Activated T-helper 17 cell treated with anti-CD3 and anti-CD28 coated beads, Interleukin-2, amount 50 U/mL, for 72 hours (primary cell): Measurements from ENCODE around the gene PPP6R2. TPM values are rescaled to one million over a fixed set of nuclear protein-coding genes. Genes with fewer than 3 reads are reported as not detected.
A peak's percentile ranks its signal among the peaks of the same experiment; 100 is the strongest.

Source experiments
- ATAC-seq: fragments of 150-1000 bp; cut with Tn5 transposase; replicated peaks from 2 replicates; pipeline ENCODE4 v1.10.0; 2021; ENCODE audit warnings: mild to moderate bottlenecking, moderate library complexity
- H3K27ac Mint-ChIP-seq: one replicate; pipeline ENCODE4 v1.8.0; 2022; ENCODE audit warnings: mixed read lengths
- H3K27me3 Mint-ChIP-seq: one replicate; pipeline ENCODE4 v1.8.0; 2022; ENCODE audit warnings: mixed read lengths
- H3K36me3 Mint-ChIP-seq: one replicate; pipeline ENCODE4 v1.8.0; 2022; ENCODE audit warnings: low read depth, mild to moderate bottlenecking, mixed read lengths
- H3K4me1 Mint-ChIP-seq: one replicate; pipeline ENCODE4 v1.8.0; 2022; ENCODE audit warnings: mixed read lengths
- H3K4me3 Mint-ChIP-seq: one replicate; pipeline ENCODE4 v1.8.0; 2022; ENCODE audit warnings: mild to moderate bottlenecking, mixed read lengths
- H3K9me3 Mint-ChIP-seq: one replicate; pipeline ENCODE4 v1.8.0; 2022; ENCODE audit warnings: mixed read lengths
- total RNA-seq, 2 donors: library from RNA; stranded (reverse); gene quantifications; one replicate each; pipeline ENCODE4 v1.2.3, GENCODE V29; 2022

Gene PPP6R2
- total RNA-seq, 2 donors from 2014 or later, result 45.6 to 46.6 TPM

DNA sequence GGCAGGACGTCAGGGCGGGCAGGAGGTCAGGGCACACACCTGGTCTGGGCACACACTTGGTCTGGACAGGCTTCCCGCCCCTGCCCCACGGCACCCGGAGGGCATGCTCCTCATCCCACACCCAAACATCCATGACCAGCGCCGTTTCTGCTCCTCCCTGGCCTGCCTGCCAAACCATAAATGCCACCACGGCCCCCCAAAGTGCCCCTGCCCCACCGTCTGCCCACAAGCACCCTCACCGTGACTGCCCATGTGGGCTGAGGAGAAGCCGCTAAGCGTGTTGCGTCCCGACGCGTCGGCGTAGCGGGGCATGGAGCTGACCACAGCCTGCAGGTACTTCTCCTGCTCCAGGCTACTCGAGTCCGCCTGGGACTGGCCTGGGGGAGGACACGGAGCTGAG, 115.9 kb downstream of the PPP6R2 start:
- Mint-ChIP-seq H3K4me3 (no peak overlapping the region), H3K36me3 (peaks cover 78% of the 10 kb centered on the region), H3K27ac (no peak overlapping the region), H3K4me1 (no peaks in the 10 kb centered on the region), H3K9me3 (no peaks in the 10 kb centered on the region), H3K27me3 (no peaks in the 10 kb centered on the region)
- ATAC-seq, result no peak

DNA sequence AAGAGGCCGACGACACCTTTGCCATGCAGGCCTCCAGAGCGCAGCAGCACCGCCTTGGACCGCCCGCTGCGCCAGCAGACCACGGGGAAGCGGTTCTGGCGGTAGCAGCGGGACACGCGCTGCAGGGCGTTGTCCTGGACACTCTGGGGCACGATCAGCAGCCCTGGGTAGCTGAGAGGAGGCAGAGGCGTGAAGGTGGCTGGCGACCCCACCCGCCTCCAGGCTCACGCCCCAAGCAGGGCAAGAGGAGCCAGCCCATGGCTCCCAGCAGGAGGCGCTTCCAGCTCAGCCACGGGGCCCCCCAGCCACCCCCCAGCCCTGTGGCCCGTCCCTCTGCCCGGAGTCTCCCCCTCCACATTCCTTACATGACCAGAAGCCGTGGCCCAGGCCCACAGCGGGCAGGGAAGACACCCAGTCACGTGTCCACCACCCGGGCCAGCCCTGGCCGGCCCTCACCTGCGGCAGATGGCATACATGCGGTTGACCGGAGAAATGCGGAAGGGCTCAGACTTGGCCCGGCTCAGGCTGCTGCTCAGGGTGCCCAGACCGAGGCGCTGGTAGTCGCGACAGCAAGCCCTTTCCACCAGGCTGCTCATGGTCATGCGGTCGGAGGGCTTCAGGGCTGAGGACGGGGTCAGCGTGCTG, 116.5 kb downstream of the PPP6R2 start:
- Mint-ChIP-seq H3K4me1 (no peaks in the 10 kb centered on the region), H3K4me3 (no peak overlapping the region), H3K27me3 (no peaks in the 10 kb centered on the region), H3K27ac (no peak overlapping the region), H3K9me3 (no peaks in the 10 kb centered on the region), H3K36me3 (peaks cover 81% of the 10 kb centered on the region)
- ATAC-seq, result no peak

DNA sequence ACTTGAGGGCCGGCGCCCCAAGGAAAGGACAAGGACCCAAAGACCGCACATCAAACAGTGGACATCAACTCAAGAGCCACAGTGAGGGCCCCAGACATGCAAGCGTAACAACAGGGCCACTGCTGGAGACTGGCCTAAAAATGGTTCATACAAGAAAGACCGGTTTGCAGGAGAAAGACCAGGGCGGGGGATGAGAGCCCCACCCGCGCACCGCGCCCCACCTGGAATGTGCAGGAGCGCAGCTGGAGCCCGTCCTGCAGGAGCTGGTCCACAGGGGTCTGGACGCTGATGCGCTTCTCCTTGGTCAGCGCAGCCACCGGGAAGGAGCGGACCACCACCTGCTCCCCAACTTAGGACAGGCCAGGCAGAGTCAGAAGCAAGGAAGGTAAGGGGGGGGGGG, 117.8 kb downstream of the PPP6R2 start:
- no peak overlapping the region for H3K4me3 Mint-ChIP-seq
- H3K27me3 Mint-ChIP-seq, result no peaks in the 10 kb centered on the region
- H3K36me3 Mint-ChIP-seq, result peaks cover 79% of the 10 kb centered on the region
- H3K27ac Mint-ChIP-seq, result no peak overlapping the region
- H3K4me1 Mint-ChIP-seq, result no peaks in the 10 kb centered on the region
- ATAC-seq, result no peak
- H3K9me3 Mint-ChIP-seq, result no peaks in the 10 kb centered on the region

DNA sequence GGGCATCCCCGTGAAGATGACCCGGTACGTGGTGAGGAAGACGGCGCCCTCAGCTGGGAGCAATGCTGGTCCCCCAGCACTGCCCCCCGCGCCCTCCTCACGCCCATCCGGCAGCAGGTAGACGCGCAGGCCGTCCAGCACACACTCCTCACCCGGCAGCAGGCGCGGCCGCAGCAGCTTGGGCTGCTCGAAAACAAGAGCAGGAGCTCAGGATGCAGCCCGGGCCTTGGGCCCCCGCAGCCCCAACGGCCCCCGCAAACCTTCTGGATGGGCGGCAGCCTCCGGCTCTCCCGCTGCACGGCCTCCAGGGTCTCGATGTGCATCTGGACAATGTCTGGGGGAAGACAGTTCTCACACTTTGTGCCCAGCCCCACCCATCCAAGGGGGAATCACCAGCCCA, 118.4 kb downstream of the PPP6R2 start:
- ATAC-seq, result no peak
- no peak overlapping the region for H3K4me3 Mint-ChIP-seq
- peaks cover 82% of the 10 kb centered on the region for H3K36me3 Mint-ChIP-seq
- no peaks in the 10 kb centered on the region for H3K9me3 Mint-ChIP-seq
- H3K27me3 Mint-ChIP-seq, result no peaks in the 10 kb centered on the region
- H3K27ac Mint-ChIP-seq, result no peak overlapping the region
- no peaks in the 10 kb centered on the region for H3K4me1 Mint-ChIP-seq

DNA sequence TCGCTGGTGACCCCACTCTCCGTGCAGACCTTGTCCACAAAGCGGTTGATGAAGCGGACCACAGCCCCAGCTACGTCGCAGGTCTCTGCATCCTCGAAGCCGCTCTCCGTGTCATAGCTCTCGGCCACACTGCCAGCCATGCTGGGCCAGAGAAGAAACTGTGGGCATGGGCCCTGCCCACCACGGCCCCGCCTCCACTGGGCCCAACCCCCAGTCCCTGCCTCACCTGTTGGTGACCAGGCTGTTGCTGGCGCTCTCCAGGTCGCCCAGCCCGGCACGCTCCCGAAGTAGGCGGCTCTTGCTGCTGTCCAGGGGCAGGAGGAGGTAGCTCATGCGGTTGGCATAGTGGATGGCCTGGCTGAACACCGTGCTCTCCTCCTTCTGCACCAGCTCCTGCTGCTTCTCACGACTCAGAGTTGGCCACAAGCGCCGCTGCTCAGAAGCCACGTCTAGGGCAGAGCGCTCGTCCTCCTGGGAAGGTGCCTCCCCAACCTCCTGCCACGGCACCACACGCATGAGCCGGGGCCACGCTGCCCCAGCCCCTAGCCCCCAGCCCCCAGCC, 118.9 kb downstream of the PPP6R2 start:
- ATAC-seq, result no peak
- H3K27me3 Mint-ChIP-seq, result no peaks in the 10 kb centered on the region
- H3K27ac Mint-ChIP-seq, result no peak overlapping the region
- no peaks in the 10 kb centered on the region for H3K4me1 Mint-ChIP-seq
- peaks cover 82% of the 10 kb centered on the region for H3K36me3 Mint-ChIP-seq
- H3K9me3 Mint-ChIP-seq, result no peaks in the 10 kb centered on the region
- no peak overlapping the region for H3K4me3 Mint-ChIP-seq

DNA sequence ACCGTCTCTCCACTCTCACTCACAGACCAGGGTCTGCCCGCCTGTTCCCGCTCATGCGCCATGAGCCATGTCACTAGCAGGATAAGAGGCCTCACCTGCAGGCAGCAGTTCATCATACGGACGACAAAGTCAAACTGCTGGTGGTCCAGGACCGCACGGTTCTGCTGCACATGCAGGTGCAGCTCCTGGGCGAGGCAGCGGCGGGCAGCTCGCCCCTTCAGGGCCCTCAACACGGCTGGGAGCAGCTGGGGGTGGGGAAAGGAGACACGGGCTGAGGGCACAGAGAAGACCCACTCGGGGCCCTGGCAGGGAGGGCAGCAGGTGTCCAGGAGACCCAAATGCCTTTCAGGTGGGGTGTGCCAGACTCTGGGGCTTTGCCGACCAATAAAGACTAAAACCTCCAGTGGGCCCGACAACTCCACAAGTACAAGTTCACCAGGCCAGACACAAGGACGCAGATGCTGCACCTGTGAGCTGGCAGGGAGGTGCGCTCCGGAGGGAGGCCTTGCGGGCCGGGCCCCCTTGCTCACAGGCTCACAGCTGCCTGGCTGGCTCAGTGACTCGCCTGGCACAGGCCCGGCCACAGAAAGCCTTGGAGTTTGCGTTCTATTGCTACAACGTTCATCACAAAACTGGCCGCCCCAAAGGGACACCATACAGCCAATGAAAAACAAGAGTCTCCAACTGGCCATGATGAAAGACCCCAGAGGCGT, 120.2 kb downstream of the PPP6R2 start:
- H3K4me1 Mint-ChIP-seq, result no peaks in the 10 kb centered on the region

DNA sequence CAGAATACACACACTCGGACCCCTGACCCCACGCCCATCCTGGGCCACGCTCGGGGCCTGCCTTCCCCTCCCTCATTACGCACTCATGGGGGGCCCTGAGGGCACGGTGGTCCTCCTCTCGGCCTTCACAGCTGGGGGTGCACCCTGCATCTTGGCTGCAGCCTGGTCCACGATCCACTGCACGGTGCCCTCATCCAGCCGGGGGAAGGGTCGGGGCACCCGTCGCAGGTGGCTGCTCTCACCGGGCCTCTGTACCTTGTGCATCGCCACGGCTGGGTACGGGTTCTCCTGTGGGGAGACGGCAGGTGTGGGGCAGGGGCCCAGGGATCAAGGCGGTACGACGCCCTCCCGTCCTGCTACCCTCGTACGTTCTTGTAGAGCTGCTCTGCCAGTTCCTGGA, 121.3 kb downstream of the PPP6R2 start:
- H3K4me3 Mint-ChIP-seq, result no peak overlapping the region
- no peaks in the 10 kb centered on the region for H3K9me3 Mint-ChIP-seq
- no peaks in the 10 kb centered on the region for H3K4me1 Mint-ChIP-seq
- H3K27ac Mint-ChIP-seq, result no peak overlapping the region
- H3K36me3 Mint-ChIP-seq, result peaks cover 68% of the 10 kb centered on the region
- no peak for ATAC-seq
- no peaks in the 10 kb centered on the region for H3K27me3 Mint-ChIP-seq

More for the DNA sequence above, 120.2 kb downstream of the PPP6R2 start:
- H3K9me3 Mint-ChIP-seq, result no peaks in the 10 kb centered on the region
- no peak for ATAC-seq
- H3K36me3 Mint-ChIP-seq, result peaks cover 73% of the 10 kb centered on the region
- H3K4me3 Mint-ChIP-seq, result no peak overlapping the region
- no peak overlapping the region for H3K27ac Mint-ChIP-seq
- H3K27me3 Mint-ChIP-seq, result no peaks in the 10 kb centered on the region

DNA sequence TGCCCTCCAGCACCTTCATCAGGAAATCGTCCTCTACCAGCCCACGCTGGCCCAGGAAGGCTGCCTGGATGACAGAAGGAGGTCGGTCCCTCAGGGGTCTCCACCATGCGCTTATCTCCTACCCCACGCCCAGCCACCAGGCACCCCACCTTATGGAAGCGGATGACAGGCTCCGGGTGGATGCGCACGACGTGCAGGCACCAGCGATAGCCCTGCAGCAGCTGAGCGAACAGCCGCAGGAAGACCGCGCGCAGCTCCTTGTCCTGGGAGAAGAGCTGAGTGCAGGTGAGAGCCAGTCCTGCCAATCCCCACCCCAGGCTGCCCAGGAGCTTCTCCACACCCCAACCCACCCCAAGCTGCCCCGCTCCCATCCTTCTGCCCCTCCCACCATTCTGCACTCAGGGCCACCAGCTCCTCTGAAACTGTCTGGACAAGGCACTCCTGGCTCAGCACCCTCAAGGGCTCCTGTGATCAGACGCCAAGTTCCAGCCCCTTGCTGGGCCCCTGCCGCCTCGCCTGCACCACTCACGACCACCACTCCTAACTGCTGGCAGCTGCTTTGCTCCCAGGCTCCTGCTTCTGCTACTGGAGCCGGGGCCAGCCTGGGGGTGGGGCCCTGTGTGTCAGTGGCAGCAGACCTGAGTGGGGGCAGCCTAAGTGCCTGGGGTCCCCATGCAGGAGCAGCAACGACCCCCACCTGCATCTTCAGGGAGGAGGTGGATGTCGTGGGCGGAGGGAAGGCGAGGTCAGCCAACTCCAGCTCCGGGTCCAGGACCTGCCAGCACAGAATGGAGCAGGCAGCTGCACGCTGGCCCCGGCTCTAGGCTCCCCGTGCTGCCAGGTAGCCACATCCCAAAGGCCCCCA, 122.2 kb downstream of the PPP6R2 start:
- no peak for ATAC-seq
- H3K4me3 Mint-ChIP-seq, result no peak overlapping the region
- peaks cover 64% of the 10 kb centered on the region for H3K36me3 Mint-ChIP-seq
- no peaks in the 10 kb centered on the region for H3K9me3 Mint-ChIP-seq
- H3K4me1 Mint-ChIP-seq, result peaks cover 2% of the 10 kb centered on the region
- no peaks in the 10 kb centered on the region for H3K27me3 Mint-ChIP-seq
- H3K27ac Mint-ChIP-seq, result no peak overlapping the region

DNA sequence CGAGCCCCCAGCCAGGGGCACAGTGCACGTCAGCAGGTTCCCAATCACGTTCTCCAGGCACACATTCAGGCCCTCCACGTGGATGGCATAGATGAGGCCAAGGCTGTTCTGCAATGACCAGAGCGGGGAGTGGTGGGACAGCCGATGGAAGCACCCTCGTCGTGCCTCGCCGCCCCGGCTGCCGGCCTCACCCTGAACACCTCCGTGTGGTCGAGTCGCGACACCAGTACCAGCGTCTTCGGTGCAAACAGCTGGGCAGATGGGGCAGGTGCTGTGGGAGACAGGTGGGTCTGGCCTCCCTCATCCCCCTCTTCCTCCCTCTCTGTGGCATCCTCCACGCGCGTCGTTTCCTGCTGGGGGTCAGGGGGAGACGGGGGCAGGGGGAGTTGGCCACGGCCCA, 124.2 kb downstream of the PPP6R2 start:
- H3K27ac Mint-ChIP-seq, result no peak overlapping the region
- no peak overlapping the region for H3K4me3 Mint-ChIP-seq
- H3K4me1 Mint-ChIP-seq, result peaks cover 11% of the 10 kb centered on the region
- H3K9me3 Mint-ChIP-seq, result no peaks in the 10 kb centered on the region
- H3K36me3 Mint-ChIP-seq, result peaks cover 46% of the 10 kb centered on the region
- ATAC-seq, result no peak
- H3K27me3 Mint-ChIP-seq, result no peaks in the 10 kb centered on the region

DNA sequence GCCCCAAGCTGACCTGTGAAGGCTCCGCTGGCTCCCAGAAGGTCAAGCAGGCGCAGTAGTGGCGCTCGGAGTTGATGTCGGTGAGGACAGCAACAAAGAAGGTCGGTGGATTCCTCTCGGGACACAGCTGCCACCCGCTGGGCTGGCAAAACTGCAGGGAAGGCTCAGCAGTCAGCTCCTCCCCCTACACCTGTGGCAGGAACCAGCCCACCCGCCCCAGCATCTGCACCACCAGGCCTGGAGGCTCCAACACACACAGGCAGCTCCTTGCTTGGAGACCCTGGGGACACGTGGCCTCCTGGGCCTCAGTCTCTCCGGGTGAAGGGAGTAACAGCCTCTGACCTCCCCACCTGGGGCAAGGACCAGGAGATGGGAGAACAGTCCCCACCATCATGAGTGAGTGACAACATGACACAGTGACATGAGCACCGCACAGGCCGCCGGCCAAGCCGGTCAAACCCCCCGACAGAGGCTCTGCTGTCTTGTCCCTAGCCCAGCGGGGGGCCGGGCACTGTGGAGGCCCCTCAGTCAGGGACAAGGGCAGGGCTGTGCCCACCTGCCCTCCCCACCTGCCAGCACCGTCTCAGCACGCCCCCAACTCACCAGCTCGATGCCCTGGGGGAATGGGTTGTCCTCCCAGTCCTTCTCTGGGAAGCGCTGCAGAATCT, 124.8 kb downstream of the PPP6R2 start:
- Mint-ChIP-seq H3K36me3 (peaks cover 44% of the 10 kb centered on the region), H3K4me3 (no peak overlapping the region), H3K27ac (peak overlapping the region; percentile 92), H3K4me1 (peaks cover 14% of the 10 kb centered on the region), H3K27me3 (no peaks in the 10 kb centered on the region), H3K9me3 (no peaks in the 10 kb centered on the region)
- no peak for ATAC-seq

DNA sequence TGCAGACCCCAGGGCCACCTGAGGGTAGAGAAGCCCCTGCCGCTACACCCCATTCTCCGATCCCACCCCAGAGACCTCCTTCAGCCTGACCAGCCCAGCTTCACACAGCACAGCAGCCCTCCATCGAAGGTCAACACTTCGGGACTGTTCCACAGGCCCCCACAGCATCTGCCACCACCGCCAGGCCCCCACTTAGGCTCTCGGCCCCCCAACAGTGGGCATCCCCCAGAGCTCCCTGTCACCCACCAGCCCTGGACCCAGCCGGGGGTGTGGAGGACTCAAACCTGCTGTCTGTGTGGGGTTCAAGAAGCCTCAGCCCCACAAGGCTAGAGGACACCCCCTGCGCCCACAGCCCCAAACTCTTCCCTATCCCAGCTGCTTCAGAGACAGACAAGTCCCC, 125.5 kb downstream of the PPP6R2 start:
- Mint-ChIP-seq H3K27me3 (no peaks in the 10 kb centered on the region), H3K9me3 (no peaks in the 10 kb centered on the region), H3K36me3 (peaks cover 42% of the 10 kb centered on the region), H3K27ac (peak overlapping the region; percentile 92), H3K4me1 (peaks cover 21% of the 10 kb centered on the region), H3K4me3 (peak overlapping the region; percentile 86)
- ATAC-seq, result no peak

DNA sequence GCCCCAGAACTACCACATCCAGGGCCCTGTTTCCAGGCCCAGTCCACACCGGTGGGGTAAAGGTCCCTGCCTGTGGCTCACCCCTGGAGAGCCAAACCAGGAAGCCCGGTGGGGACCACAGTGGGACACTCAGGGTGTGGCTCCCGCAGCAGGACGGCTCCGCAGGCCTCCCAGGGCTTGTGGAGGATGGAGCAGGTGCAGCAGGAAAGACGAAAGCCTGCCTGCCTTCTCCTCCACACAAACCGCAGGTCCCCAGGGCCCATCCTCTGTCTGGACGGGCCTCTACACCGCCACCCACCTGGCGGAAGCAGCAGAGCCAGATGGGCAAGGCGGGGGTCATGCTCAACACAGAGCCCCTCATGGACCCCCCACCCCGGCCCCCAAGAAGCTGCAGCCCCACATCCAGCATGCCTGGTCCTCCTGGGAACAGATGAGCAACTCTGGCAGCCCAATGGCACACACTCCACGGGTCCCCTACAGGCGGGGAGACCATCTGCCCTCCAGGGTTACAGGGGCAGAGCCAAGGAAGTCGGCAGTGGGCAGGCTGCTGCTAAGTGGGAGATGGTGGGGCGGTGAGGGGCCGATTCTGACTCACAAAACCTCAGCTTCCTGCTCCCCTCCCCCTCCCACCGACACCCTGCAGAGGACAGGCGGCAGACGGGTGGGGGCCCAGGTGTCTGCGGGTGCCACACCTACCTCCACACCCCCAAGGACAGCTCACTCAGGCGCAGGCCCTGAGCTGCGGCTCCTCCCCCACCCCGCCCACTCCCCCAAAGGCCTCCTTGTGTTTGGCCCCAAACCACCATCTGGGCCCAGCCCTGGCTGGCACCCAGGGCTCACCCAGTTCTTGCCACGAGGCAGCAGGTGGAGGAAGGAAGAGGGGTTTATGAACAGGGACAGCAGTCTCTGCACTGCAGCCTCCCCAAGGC, 126.5 kb downstream of the PPP6R2 start:
- peak overlapping the region; percentile 92 for H3K27ac Mint-ChIP-seq
- H3K4me3 Mint-ChIP-seq, result peak overlapping the region; percentile 86
- no peaks in the 10 kb centered on the region for H3K27me3 Mint-ChIP-seq
- peaks cover 21% of the 10 kb centered on the region for H3K4me1 Mint-ChIP-seq
- ATAC-seq, result peak; percentile 87
- H3K9me3 Mint-ChIP-seq, result no peaks in the 10 kb centered on the region
- peaks cover 32% of the 10 kb centered on the region for H3K36me3 Mint-ChIP-seq

DNA sequence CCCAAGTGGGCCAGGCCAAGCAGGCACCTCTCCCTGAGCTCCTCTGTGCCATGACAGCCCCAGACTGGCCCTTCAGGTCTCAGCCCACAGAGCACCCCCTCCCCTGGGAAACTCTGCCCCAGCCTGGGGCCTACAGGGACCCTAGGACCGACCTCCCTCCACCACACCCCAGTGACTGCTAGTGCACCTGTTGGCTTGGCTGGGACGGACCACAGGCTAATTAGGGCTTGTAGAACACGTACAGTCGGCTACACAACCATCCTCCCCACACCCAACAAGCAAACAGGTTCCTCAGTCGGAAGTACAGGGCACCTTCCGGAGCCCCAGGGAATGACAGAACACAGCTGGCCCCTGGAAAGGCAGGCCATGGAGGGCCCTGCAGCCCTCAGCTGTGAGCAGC, 127.4 kb downstream of the PPP6R2 start:
- H3K27ac Mint-ChIP-seq, result peak overlapping the region; percentile 92
- H3K9me3 Mint-ChIP-seq, result no peaks in the 10 kb centered on the region
- H3K4me3 Mint-ChIP-seq, result peak overlapping the region; percentile 86
- peaks cover 30% of the 10 kb centered on the region for H3K36me3 Mint-ChIP-seq
- H3K4me1 Mint-ChIP-seq, result peaks cover 21% of the 10 kb centered on the region
- no peaks in the 10 kb centered on the region for H3K27me3 Mint-ChIP-seq
- ATAC-seq, result no peak
